HG02588 (cell line): ENCODE results near the gene FAH.
"Not testable (repeated sequence)": the region's sequence is repeated elsewhere in the genome, so short reads cannot be mapped to it uniquely, and the experiment has no call there.

Source experiments
- ATAC-seq: cut with Tn5 transposase; IDR thresholded peaks from one replicate; pipeline ENCODE4 v1.9.1; 2021; ENCODE audit warnings: mild to moderate bottlenecking, moderate library complexity; ENCODE audit not compliant: unreplicated experiment

Gene FAH

DNA sequence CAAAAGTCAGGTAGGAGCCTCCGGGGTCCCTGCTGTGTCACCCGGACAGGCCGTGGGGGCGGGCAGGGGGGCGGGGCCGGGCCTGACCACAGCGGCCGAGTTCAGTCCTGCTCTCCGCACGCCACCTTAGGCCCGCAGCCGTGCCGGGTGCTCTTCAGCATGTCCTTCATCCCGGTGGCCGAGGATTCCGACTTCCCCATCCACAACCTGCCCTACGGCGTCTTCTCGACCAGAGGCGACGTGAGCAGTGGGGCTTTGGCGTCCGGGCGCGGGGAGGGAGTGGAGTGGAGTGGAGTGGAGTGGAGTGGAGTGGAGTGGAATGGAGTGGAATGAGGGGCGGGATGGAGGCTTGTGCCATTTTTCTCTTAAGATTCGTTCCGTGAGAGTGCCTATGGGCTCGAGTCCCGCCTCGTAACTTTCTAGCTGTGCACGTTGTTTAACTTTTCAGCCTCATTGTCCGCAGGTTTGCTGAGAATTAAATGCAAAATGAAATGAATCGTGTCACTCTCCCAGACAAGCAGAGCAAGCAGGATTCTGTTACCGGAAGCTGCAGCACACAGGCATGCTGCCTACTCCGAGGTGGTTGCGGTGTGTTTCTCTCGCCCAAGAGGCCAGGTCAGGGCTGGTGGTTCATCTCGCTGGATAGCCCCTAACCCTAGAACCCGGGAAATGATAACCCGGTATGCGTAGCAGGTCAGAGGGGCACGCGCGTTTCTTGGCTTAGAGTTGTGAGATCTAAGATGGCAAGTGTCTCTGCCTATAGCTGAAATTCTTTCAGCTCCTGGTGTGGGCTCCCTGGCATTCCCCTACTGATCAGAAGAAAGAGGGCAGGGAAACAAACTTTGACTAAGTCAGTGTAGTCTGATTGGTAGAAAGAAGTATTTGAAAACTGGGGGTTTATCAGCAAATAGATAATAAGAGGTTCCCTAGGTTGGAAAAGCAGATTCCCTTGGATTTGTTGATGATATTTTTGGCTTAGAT is at the start of gene FAH:
FAH (plus strand) TSS at position 104 of the 981 bp plus-strand sequence; CDS start at position 160, 56 bp downstream.
- ATAC-seq, result peak; percentile 57

DNA sequence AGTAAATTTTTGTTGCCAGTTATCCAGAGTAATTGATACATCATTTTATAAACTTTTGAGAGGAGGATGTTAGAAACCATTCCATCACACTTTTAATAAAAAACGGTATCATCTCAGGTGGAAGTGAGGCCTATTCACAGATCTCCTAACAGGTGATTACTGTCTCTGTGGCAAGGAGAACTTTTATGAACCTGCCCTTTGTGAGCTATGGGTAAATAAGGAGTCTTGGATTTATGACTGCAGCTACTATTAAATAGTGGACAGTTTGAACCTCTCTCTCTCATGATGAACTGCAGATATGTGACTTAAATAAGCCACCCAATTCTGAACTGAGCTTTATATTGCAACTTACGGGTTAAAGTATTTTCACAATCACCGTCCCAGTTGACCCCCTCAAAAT is 47.6 kb upstream of the FAH start:
- ATAC-seq, result no peak

DNA sequence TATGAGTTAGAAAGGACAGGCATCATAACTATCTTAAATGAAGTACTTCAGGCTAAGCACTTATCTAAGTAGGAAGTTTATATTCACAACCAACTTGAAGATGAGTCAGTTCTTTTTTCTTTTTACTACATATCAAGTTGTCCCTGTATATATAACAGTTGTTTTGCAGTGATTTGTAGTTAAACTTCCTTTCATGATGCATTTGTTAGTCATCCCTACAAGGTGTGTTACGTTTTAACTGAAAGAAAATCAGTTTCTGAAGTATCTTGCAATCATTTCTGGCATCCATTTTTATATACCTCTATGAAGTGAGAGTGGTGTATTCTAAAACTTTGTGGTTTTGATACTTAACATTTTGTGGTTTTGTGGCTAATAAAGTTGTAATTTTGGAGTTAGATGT is 47.2 kb upstream of the FAH start:
- no peak for ATAC-seq

DNA sequence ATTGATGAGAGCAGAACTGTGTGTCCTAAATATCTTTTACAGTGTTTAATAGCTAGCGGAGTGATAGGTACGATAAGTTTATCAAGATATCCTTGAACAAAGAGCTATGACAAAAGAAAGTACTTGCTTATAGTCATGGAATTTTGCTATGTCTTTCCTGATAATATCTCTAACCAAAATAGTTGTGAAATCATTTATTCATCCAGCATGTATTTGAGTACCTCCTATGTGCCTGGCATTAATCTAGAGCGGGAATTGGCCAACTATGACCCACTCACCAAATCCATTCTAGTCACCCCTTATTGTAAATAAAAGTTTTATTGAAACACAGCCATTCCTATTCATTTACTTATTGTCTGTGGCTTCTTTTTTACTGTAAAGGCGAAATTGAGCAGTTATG is 46.7 kb upstream of the FAH start:
- ATAC-seq, result no peak

DNA sequence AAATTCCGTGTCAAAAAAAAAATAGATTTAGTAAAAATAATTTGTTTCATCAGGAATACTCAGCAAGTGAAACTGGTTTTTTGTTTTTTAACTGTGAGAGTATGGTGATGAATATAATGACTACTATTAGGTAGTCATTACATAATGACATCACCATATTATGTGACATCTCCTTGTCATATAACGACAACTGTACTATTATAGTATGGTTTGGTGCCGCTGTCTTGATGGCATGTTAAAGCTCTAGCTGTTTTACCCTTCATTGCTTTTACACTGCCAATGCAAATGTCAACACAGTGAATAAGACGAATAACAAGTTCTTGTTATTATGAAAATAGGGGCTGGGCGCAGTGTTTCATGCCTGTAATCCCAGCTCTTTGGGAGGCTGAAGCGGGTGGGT is 45.6 kb upstream of the FAH start:
- ATAC-seq, result no peak

DNA sequence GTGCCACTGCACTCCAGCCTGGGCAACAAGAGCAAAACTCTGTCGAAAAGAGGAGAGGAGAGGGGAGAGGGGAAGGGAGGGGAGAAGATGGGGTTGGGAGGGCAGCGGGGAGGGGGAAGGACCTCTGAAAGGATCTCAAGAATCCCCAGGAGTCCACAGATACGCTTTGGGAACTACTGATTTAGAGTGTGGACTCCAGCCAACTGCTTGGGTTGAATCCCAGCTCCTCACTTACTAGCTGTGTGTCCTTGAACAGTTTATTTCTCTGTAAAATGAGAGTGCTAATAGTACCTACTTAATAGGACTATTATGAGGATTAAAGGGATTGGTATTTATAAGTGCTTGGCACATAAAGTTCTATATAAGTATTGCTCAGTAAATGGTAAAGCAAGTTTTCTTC is 45.0 kb upstream of the FAH start:
- ATAC-seq, result no peak

DNA sequence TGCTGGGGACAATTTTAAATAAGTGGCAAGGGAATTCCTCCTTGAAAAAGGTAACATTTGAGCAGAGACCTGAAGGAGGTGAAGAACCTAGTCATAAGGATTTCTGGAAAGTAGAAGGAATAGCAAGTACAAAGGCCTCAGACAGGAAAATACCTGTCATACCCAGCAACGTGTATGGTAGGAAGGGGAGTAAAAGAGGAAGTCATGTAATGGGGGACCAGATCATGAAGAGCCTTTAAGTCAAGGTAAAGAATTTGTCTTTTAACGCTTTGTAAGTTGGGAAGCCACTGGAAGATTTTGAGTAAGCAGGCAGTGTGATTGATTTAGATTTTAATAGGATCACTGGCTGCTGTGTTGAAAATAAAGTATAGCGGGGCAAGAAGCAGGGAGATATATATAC is 43.4 kb upstream of the FAH start:
- ATAC-seq, result no peak

DNA sequence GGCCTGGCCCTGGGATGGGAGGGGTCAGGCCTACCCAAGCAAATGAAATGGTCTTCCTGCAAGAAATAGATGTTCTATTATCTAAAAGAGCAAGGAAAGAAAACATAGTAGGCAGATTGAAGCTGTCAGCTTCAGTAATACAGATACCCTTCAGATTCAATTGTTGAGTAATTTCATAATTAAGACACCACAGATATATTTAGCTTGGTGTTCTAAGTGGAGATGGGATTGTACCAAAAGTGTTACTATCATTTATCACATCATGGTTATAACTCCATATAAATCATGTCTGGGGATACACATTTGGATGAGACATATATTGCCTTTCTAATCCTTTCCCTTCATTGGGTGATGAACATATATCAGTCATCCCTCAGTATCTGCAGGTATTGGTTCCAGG is 41.9 kb upstream of the FAH start:
- ATAC-seq, result no peak

DNA sequence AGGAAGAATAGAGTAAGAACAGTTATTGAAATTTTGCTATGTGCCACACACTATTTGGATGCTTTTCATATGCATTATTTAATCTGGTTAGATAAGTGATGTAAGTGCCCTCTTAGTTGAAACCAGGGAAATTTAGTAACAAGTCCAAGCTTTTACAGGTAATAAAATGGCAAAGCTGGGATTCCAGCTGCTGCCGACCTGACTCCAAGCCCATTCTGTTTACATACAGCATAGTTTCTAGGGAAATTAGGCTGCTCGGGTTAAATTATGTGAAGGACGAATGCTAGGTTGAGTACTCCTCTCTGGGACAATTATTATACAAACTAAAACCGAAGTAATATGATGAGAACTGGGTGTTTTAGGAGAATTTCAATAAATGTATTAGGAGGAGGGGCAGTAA is 38.7 kb upstream of the FAH start:
- no peak for ATAC-seq

DNA sequence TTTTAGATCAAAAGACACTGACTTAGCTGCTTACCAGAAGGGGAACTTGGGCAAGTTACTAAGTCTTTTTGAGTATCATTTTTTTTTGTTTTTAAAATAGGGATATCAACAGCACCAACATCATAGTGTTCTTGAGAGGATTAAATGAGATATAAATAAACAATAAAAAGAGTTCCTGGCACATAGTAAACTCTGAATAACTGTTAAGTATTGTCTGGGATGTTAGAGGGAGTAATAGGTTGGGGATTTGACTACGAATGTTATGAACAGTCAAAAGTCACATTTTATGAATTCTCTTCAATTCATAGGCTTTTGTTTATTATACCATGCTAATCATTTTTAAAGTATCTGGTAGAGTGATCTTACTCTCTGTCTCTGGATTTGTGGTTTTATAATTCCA is 37.8 kb upstream of the FAH start:
- ATAC-seq, result no peak

DNA sequence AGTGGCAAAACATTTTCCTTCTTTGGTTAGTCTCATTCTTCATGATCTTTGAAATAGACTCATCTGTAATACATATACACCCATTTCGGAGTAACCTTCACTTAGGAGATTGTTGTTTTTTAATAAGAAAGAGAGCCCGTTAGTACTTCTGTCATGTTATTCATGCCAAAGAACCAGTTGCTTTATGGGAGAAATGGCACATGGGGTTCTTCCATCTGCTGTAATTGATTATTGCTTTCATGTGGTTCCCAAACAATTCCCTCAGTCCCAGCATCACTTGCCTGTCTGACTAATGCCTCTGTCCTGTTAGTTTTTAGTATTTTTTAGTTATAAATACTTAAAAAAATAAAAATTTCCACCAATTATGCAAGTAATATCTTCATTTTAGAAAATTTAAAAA is 33.8 kb upstream of the FAH start:
- ATAC-seq, result no peak

DNA sequence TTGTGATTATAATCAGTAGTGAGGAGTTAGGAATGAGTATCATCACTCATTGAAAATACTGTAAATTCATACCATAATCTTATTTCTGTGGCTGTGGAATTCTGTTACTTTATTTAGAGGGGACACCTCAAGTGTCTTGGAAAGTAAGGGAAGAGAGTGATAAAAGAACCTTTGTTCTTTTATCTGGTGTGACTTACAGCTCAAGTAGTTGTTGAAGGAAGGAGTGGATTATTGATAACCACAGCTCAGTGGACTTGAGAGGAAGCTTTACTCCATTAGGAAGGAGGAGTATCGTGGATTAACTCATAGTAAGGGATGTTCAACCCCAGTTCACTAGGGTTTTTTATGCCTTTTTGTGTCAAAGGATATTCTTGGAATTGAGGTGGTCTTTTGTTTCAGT is 32.2 kb upstream of the FAH start:
- no peak for ATAC-seq

DNA sequence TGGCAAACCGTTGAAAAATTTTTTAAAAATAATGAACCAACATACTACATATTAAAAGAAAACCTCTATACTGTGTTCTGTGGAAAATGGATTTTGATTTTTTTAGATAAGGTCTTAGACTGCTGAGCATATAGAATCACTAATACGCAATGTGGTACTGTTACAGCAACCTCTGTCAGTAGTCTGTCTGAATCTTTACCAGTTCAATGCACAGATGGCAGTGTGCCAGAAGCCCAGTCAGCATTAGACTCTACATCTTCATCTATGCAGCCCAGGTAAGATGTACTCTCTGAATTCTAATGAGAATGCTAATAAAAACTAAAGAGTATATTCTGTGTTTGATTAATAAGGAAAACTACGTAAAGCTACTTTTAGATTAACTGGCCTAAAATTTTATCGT is 31.3 kb upstream of the FAH start:
- no peak for ATAC-seq

DNA sequence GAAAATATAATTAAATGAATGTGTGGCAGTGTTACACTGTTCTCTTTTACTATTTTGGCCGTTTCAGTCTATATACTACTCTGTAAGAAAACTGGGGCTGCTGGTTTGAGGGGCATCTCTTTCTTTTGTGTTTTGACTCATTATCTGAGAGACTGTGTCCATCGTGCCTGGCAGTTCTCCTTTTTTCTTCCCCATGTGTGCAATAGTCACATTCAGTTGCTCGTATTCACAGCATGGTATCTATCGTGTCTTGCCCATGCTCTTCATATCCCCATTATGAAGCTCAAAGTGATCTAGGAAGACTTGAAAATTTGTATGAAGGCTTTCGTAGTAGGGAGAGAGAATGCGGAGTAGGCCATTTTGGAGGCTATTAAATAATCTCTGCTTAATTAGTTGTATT is 29.8 kb upstream of the FAH start:
- no peak for ATAC-seq

DNA sequence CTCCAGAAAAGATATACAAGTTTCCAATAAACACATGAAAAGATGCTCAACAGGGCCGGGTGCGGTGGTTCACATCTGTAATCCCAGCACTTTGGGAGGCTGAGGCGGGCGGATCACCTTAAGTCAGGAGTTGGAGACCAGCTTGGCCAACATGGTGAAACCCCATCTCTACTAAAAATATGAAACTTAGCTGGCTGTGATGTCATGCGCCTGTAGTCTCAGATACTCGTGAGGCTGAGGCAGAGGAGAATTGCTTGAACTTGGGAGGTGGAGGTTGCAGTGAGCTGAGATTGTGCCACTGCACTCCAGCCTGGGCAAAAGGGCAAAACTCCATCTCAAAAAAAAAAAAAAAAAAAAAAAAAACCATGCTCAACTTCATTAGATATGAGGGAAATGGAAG is 25.5 kb upstream of the FAH start:
- not testable (repeated sequence) for ATAC-seq

DNA sequence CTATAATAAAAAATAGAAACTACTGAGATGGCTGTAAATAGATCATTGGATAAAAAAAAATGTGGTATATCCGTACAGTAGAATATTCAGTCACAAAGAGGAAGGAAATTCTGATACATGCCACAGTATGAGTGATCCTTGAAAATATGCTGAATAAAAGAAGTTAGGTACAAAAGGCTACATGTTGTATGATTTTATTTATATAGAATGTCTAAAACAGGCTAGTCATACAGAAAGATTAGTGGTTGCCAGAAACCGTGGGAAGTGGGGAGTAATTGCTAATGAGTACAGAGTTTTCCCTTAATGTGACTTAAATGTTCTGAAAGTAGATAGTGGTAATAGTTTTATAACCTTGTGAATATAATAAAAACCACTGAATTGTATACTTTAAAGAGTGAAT is 24.9 kb upstream of the FAH start:
- no peak for ATAC-seq

DNA sequence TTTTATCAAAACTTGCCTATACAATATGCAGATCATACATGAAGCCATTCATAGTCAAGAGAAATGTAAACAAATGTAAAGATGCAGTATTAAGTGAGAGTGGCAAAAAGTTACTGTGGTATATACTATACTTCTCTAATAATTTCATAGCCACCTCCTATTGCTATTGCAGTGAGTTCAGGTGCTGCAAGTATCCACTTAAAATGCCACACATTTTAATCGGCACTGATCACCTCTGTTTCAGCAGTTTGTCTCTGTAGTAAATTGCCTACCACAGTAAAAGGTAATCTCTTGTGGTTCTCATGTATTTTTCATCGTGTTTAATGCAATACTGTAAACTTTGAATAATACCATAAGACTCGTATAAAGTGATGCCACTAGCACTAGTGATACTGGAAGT is 20.4 kb upstream of the FAH start:
- ATAC-seq, result no peak

DNA sequence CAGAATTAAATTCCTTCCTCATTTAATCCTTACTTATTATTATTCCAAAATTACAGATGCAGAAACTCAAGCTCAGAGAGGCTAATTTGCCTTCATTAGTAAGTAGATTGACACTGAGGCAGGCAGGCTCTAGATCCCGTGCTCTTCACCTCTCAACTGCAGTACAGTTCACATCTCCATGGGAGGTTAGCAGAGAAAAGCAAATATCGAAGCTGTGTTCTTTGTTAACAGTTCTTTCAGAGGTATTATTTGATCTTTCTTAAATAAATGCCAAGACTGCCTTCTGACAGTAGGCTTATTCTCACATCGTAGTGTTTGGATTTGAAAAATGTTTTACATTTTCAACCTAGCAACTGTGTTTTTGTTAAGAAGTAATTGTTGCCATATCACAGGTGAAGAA is 15.9 kb upstream of the FAH start:
- ATAC-seq, result no peak

DNA sequence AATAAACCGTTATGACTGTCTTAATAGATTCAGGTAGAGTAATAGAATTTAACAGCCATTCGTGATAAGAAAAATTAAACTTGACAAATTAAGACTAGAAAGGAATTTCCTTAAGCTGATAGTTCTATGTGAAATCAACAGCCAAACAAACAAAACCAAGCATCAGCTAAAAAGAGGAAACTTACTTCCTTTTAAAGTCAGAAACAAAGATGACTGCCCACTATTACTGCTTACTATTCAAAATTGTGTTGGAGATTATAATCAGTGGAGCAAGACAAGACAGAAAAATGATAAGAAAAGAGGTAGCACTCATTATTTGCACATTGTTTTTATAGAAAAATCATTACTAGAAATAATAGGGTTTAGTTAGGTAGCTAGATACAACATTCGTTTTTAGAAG is 13.8 kb upstream of the FAH start:
- ATAC-seq, result no peak

DNA sequence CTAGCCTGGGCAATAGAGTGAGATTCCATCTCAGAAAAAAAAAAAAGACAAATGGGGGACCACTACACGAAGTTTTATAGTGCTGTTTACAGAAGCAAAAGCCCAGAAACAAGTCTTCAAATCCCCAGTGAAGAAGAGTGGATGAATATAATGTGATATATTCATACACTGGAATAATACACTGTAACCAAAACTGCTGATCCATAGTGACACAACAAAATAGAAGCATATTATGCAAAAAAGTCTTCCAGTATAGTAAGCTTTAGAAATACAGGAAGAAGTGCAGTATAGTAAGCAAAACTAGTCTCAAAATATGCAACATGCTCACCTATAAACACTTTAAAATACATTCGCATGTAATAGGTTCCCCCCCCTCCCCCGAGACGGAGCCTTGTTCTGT is 11.9 kb upstream of the FAH start:
- no peak for ATAC-seq

DNA sequence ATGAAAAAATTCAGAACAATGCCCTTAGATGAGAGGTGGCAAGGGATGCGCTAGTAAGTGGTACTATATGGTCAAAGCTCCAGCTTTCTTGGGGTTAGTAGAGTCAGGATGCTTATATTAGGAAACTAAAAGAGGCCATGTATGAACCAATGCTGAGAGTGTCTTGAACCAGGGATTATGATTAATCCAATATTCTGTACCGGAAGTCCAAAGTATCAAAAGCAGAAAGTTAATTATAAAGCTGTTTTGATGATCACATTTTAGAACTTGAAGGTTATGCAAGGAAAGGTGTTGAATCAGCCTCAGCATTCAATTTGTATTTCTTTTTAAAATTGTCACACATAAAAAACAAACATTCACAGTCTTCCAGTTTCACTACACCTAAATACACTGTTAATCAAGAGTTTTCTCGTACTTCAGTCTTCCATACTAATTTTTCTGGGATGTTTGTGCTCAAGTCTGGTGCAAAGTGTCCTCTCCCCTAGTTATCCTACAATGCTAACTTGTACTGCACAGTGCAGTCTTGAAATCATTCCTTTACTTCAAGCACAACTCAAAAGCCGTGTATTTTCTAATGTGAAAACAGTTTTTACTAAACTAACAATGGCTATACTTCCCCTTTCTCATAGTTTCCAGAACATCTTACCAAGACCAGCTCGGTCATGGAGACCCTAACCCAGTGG is 10.7 kb upstream of the FAH start:
- no peak for ATAC-seq

DNA sequence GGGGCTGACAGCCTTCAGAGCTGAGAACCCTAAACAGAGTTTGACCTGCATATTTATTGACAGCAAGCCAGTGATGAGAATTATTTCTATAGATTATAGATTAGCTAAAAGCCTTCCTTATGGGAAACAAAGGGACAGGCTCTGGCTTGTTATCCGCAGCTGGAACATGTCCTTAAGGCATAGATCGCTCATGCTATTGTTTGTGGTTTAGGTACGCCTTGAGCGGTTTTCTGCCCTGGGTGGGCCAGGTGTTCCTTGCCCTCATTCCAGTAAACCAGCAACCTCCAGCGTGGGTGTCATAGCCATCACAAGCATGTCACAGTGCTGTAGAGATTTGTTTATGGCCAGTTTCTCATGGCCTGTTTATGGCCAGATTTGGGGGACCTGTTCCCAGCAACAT is 10.2 kb upstream of the FAH start:
- ATAC-seq, result no peak
